ENCODE measurements around the gene SLC39A9.
"Not testable (repeated sequence)": the region's sequence is repeated elsewhere in the genome, so short reads cannot be mapped to it uniquely, and the experiment has no call there.

DNA sequence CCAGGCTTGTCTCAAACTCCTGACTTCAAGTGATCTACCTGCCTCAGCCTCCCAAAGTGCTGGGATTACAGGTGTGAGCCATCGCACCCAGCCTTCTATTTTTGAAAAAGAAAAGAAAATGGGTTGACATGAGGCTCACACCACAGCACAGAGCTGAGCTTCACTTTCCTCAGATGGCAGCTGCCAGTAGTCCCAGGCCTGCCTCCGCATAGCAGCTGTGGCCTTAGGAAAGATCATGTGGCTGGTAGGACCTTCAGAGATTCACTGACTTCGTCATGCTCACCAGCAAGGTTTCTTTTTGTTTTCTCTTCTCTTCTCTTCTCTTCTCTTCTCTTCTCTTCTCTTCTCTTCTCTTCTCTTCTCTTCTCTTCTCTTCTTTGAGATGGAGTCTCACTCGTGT is 99.8 kb downstream of the SLC39A9 start:
- TF ChIP-seq, protein P1, sequence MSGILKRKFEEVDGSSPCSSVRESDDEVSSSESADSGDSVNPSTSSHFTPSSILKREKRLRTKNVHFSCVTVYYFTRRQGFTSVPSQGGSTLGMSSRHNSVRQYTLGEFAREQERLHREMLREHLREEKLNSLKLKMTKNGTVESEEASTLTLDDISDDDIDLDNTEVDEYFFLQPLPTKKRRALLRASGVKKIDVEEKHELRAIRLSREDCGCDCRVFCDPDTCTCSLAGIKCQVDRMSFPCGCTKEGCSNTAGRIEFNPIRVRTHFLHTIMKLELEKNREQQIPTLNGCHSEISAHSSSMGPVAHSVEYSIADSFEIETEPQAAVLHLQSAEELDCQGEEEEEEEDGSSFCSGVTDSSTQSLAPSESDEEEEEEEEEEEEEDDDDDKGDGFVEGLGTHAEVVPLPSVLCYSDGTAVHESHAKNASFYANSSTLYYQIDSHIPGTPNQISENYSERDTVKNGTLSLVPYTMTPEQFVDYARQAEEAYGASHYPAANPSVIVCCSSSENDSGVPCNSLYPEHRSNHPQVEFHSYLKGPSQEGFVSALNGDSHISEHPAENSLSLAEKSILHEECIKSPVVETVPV (CRISPR knock-in tag; IDR thresholded peaks at IDR 0.05), result not testable (repeated sequence)
- not testable (repeated sequence) for TF ChIP-seq ZNF70 (CRISPR knock-in tag; IDR thresholded peaks at IDR 0.05); CSDC2 (CRISPR knock-in tag; IDR thresholded peaks at IDR 0.05); ZFP30 (CRISPR knock-in tag; IDR thresholded peaks at IDR 0.05); ZNF565 (CRISPR knock-in tag; conservative IDR thresholded peaks at IDR 0.05; ENCODE audit: low read depth); ZC3H10 (CRISPR knock-in tag; IDR thresholded peaks at IDR 0.05); ZFP3 (CRISPR knock-in tag; IDR thresholded peaks at IDR 0.05); ARNTL (CRISPR knock-in tag; IDR thresholded peaks at IDR 0.05; ENCODE audit: borderline replicate concordance, low read depth)

Data from SK-N-SH treated with all-trans-retinoic acid at 6 μM for 48 hours (cell line).